GM23338 (cell line): ENCODE measurements around the gene BCAR3. TPM values are rescaled to one million over a fixed set of nuclear protein-coding genes. Genes with fewer than 3 reads are reported as not detected.

Experiments
- ATAC-seq: fragments of 200-7000 bp; cut with Tn5 transposase; 3 replicates; pipeline ENCODE4 v1.9.1; 2020
- DNase-seq: peaks from one replicate; pipeline ENCODE4 v3.0.0-alpha.2; 2015; ENCODE audit warnings: low spot score
- H2AFZ ChIP-seq: fragments of 200-600 bp; sonication (generic); 2 replicates; pipeline ENCODE4 v1.8.0; 2016; ENCODE audit warnings: antibody characterized with exemption, mild to moderate bottlenecking, moderate library complexity
- H3F3A ChIP-seq: fragments of 200-600 bp; sonication (generic); replicated peaks from 2 replicates; pipeline ENCODE4 v1.8.0; 2017; ENCODE audit warnings: antibody characterized with exemption, mixed run types, low read depth
- H3K27ac ChIP-seq: fragments of 200-600 bp; sonication (generic); 2 replicates; pipeline ENCODE4 v1.6.1; 2016; ENCODE audit warnings: low read depth
- H3K27me3 ChIP-seq: fragments of 200-600 bp; sonication (generic); 2 replicates; pipeline ENCODE4 v1.8.0; 2016; ENCODE audit warnings: mild to moderate bottlenecking, mixed run types, moderate library complexity; ENCODE audit not compliant: insufficient read depth
- H3K36me3 ChIP-seq: fragments of 200-600 bp; sonication (generic); 2 replicates; pipeline ENCODE4 v1.8.0; 2016; ENCODE audit warnings: mild to moderate bottlenecking; ENCODE audit not compliant: insufficient read depth
- H3K4me1 ChIP-seq: fragments of 200-600 bp; sonication (generic); 2 replicates; pipeline ENCODE4 v1.8.0; 2016; ENCODE audit warnings: mild to moderate bottlenecking, moderate library complexity; ENCODE audit not compliant: insufficient read depth
- H3K4me2 ChIP-seq: fragments of 200-600 bp; sonication (generic); 2 replicates; pipeline ENCODE4 v1.7.1; 2017; ENCODE audit warnings: mixed run types
- H3K4me3 ChIP-seq: fragments of 200-600 bp; sonication (generic); 2 replicates; pipeline ENCODE4 v1.6.1; 2016; ENCODE audit warnings: mixed run types
- H3K79me2 ChIP-seq: fragments of 200-600 bp; sonication (generic); replicated peaks from 2 replicates; pipeline ENCODE4 v1.8.0; 2017; ENCODE audit warnings: mild to moderate bottlenecking; ENCODE audit not compliant: insufficient read depth
- H3K9me2 ChIP-seq: fragments of 200-600 bp; sonication (generic); 2 replicates; pipeline ENCODE4 v1.8.0; 2017; ENCODE audit not compliant: insufficient read depth
- H4K20me1 ChIP-seq: fragments of 200-600 bp; sonication (generic); replicated peaks from 2 replicates; pipeline ENCODE4 v1.8.0; 2017; ENCODE audit warnings: mild to moderate bottlenecking; ENCODE audit not compliant: insufficient read depth
- H3K27ac Mint-ChIP-seq: 2 replicates; pipeline ENCODE4 v1.8.0; 2020; ENCODE audit warnings: inconsistent platforms, mild to moderate bottlenecking, moderate library complexity, mixed read lengths
- H3K27me3 Mint-ChIP-seq: 3 replicates; pipeline ENCODE4 v1.8.0; 2022; ENCODE audit warnings: low read depth, mild to moderate bottlenecking, moderate library complexity, mixed read lengths, inconsistent platforms; ENCODE audit not compliant: insufficient read depth, poor library complexity
- H3K36me3 Mint-ChIP-seq: 3 replicates; pipeline ENCODE4 v1.8.0; 2021; ENCODE audit warnings: low read depth, mild to moderate bottlenecking, inconsistent platforms, moderate library complexity, mixed read lengths
- H3K4me1 Mint-ChIP-seq: 3 replicates; pipeline ENCODE4 v1.8.0; 2020; ENCODE audit warnings: mild to moderate bottlenecking, inconsistent platforms, mixed read lengths
- H3K4me3 Mint-ChIP-seq: 3 replicates; pipeline ENCODE4 v1.8.0; 2021; ENCODE audit warnings: moderate library complexity, mild to moderate bottlenecking, inconsistent platforms, mixed read lengths
- H3K9me3 Mint-ChIP-seq: 3 replicates; pipeline ENCODE4 v1.8.0; 2020; ENCODE audit warnings: moderate library complexity, mild to moderate bottlenecking, inconsistent platforms, mixed read lengths
- CREB1 ChIP-seq: fragments of 250-450 bp; sonication (Bioruptor Pico); IDR thresholded peaks from 2 replicates; pipeline ENCODE4 v1.5.0; 2020; ENCODE audit warnings: low read depth, mild to moderate bottlenecking, moderate library complexity
- CTCF ChIP-seq, 2 experiments: fragments of 200-600 bp in 1 of 2; sonication (generic) in 1 of 2; conservative IDR thresholded peaks; 2 replicates each; pipeline versions ENCODE4 v1.5.1 to v1.6.1; 2016 to 2017; ENCODE audit warnings: antibody characterized with exemption in 2 of 2, low read depth in 2 of 2, mild to moderate bottlenecking in 2 of 2, moderate library complexity in 1 of 2
- ETS1 ChIP-seq: IDR thresholded peaks from 2 replicates; pipeline ENCODE4 v1.6.1; 2016; ENCODE audit warnings: antibody characterized with exemption
- EZH2 ChIP-seq: fragments of 200-600 bp; sonication (generic); IDR thresholded peaks from one replicate; pipeline ENCODE4 v1.8.0; 2017; ENCODE audit warnings: antibody characterized with exemption, mild to moderate bottlenecking, low read depth; ENCODE audit not compliant: unreplicated experiment
- EZH2phosphoT487 ChIP-seq: fragments of 200-600 bp; sonication (generic); IDR thresholded peaks from one replicate; pipeline ENCODE4 v1.8.1; 2018; ENCODE audit warnings: antibody characterized with exemption; ENCODE audit not compliant: unreplicated experiment
- JUNB ChIP-seq: IDR thresholded peaks from one replicate; pipeline ENCODE4 v1.6.1; 2016; ENCODE audit warnings: antibody characterized with exemption; ENCODE audit not compliant: unreplicated experiment
- NANOG ChIP-seq: IDR thresholded peaks from 2 replicates; pipeline ENCODE4 v1.6.1; 2016; ENCODE audit warnings: antibody characterized with exemption, borderline replicate concordance
- POLR2AphosphoS5 ChIP-seq: IDR thresholded peaks from 2 replicates; pipeline ENCODE4 v1.6.1; 2016; ENCODE audit warnings: antibody characterized with exemption, low read depth
- REST ChIP-seq: IDR thresholded peaks from one replicate; pipeline ENCODE4 v1.6.1; 2018; ENCODE audit warnings: antibody characterized with exemption; ENCODE audit not compliant: unreplicated experiment
- ZNF114 ChIP-seq: fragments of 250-450 bp; sonication (Bioruptor Pico); IDR thresholded peaks from 2 replicates; pipeline ENCODE4 v1.5.0; 2020; ENCODE audit warnings: mild to moderate bottlenecking, moderate library complexity
- ZNF331 ChIP-seq: fragments of 250-450 bp; sonication (Bioruptor Pico); IDR thresholded peaks from 2 replicates; pipeline ENCODE4 v1.5.0; 2020; ENCODE audit warnings: low read depth, mild to moderate bottlenecking, moderate library complexity
- polyA plus RNA-seq: library from polyadenylated mRNA; unstranded; fragments of >200 nt; fragmentation: Nextera tagmentation; extraction: Ambion mirVana; gene quantifications from 2 replicates; pipeline ENCODE4 v1.2.1, GENCODE V29; 2016
- total RNA-seq: library from RNA; depleted of rRNA; stranded (reverse); fragments of >200 nt; shearing (Covaris generic); gene quantifications from 2 replicates; pipeline ENCODE4 v1.2.3, GENCODE V29; 2014

The BCAR3 gene
- total and polyA plus RNA-seq, 2 experiments from 2014 or later, result 5.5 to 9.7 TPM

- no peak overlapping the region for H3K4me3 Mint-ChIP-seq
- no peaks in the 10 kb centered on the region for H4K20me1 ChIP-seq
- H3K4me1 Mint-ChIP-seq, result peaks cover 11% of the 10 kb centered on the region; the same call in 2 of the 3 replicates
- no peaks in the 10 kb centered on the region for H3K27me3 Mint-ChIP-seq
- no peak overlapping the region for H2AFZ ChIP-seq
- H3K36me3 Mint-ChIP-seq, result peaks cover 17% of the 10 kb centered on the region
- H3K9me3 Mint-ChIP-seq, result peaks cover 9% of the 10 kb centered on the region
- H3F3A ChIP-seq, result no peaks in the 10 kb centered on the region
- H3K4me2 ChIP-seq, result no peak overlapping the region
- TF ChIP-seq CREB1 (CRISPR knock-in tag) (no peak), ETS1 (no peak), POLR2AphosphoS5 (no peak), EZH2 (no peak), ZNF114 (CRISPR knock-in tag) (no peak), EZH2phosphoT487 (no peak), REST (no peak), NANOG (no peak), JUNB (no peak), ZNF331 (CRISPR knock-in tag) (no peak), CTCF (conservative IDR thresholded peaks at IDR 0.05; ENCODE audit: low read depth in 2 of 2) (no peak)
- ATAC-seq (no peak), DNase-seq (no peak)
- no peaks in the 10 kb centered on the region for H3K27me3 ChIP-seq
- H3K9me2 ChIP-seq, result no peaks in the 10 kb centered on the region
- no peak overlapping the region for H3K4me3 ChIP-seq
- H3K27ac Mint-ChIP-seq, result no peak overlapping the region
- no peaks in the 10 kb centered on the region for H3K36me3 ChIP-seq
- H3K4me1 ChIP-seq, result peaks cover 6% of the 10 kb centered on the region; the same call in 1 of the 2 replicates
- no peaks in the 10 kb centered on the region; the same call in none of the 2 replicates for H3K79me2 ChIP-seq
- H3K27ac ChIP-seq, result no peak overlapping the region
These were observed 51.5 kb downstream of the BCAR3 start for GRCh38 chr1:93630168-93630567.
